ENCODE data around the gene XAGE1B. TPM values are rescaled to one million over a fixed set of nuclear protein-coding genes. Genes with fewer than 3 reads are reported as not detected.
"Not testable (repeated sequence)": the region's sequence is repeated elsewhere in the genome, so short reads cannot be mapped to it uniquely, and the experiment has no call there.

Gene XAGE1B
- total RNA-seq, 2 experiments from 2014 or later: not detected

DNA sequence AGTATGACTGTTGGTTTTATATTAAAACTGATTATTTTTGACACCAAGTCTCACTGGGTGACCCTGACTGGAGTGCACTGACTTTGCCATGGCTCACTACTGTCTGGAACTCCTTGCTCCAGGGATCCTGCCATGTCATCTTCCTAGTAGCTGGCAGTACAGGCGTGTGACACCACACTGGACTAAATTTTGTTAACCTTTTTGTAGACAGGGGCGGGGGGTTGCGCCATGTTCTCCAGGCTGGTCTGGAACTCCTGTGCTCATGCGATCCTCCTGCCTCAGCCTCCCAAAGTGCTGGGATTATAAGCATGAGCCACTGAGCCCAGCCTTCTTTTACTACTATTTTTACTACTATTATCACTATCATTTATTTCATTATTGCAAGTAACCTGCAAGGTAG, 12.3 kb downstream of the XAGE1B start:
- no peak overlapping the region for H3K4me3 Mint-ChIP-seq
- no peaks in the 10 kb centered on the region for H3K27me3 Mint-ChIP-seq
- no peak overlapping the region for H3K27ac Mint-ChIP-seq
- ATAC-seq (ENCODE audit: poor library complexity): no peak
- H3K4me3 ChIP-seq (ENCODE audit: low read length): no peak overlapping the region
- H3K9me3 ChIP-seq (ENCODE audit: control insufficient read depth in 1 of 2, insufficient read depth in 1 of 2, low read length in 2 of 2): no peaks in the 10 kb centered on the region
- ChIA-PET POLR2A (no interaction called here), CTCF (no interaction called here)
- intact Hi-C loops (cut with DNase I, micrococcal nuclease): no loop called here
- H3K9me3 Mint-ChIP-seq: no peaks in the 10 kb centered on the region
- H3K4me1 Mint-ChIP-seq (ENCODE audit: low read depth): no peaks in the 10 kb centered on the region
- H3K36me3 Mint-ChIP-seq (ENCODE audit: low read depth): no peaks in the 10 kb centered on the region
- H3K36me3 ChIP-seq (ENCODE audit: insufficient read depth, low read length): no peaks in the 10 kb centered on the region
- H3K27me3 ChIP-seq (ENCODE audit: control insufficient read depth in 1 of 2, insufficient read depth in 2 of 2, low read length in 2 of 2): no peaks in the 10 kb centered on the region
- no peaks in the 10 kb centered on the region for H3K4me1 ChIP-seq (ENCODE audit: insufficient read depth, low read length)
- no peak overlapping the region for H3K27ac ChIP-seq (ENCODE audit: low read depth in 1 of 2, low read length in 2 of 2)
- TF ChIP-seq, protein P1, sequence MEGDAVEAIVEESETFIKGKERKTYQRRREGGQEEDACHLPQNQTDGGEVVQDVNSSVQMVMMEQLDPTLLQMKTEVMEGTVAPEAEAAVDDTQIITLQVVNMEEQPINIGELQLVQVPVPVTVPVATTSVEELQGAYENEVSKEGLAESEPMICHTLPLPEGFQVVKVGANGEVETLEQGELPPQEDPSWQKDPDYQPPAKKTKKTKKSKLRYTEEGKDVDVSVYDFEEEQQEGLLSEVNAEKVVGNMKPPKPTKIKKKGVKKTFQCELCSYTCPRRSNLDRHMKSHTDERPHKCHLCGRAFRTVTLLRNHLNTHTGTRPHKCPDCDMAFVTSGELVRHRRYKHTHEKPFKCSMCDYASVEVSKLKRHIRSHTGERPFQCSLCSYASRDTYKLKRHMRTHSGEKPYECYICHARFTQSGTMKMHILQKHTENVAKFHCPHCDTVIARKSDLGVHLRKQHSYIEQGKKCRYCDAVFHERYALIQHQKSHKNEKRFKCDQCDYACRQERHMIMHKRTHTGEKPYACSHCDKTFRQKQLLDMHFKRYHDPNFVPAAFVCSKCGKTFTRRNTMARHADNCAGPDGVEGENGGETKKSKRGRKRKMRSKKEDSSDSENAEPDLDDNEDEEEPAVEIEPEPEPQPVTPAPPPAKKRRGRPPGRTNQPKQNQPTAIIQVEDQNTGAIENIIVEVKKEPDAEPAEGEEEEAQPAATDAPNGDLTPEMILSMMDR (IDR thresholded peaks at IDR 0.05): no peak
- no peak for DNase-seq

DNA sequence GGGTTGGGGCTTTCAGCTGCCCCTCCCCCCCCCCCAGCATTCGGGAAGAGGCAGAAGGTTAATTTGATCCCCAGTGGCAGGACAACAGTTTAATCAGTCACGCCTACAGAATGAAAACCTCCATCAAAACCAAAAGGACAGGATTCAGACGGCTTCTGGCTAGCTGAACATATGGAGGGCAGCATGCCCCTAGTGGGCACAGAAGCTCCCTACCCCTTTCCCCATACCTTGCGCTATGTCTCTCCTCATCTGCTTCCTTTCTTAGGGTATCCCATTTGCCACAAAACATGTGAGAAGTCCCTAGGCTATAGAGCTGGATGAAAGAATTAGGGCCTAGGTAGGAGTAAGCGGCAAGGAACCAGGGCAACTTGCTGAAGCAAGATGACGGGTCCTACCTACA, 15.5 kb downstream of the XAGE1B start:
- H3K36me3 ChIP-seq (ENCODE audit: insufficient read depth, low read length); intact Hi-C loops (cut with DNase I, micrococcal nuclease); ATAC-seq (ENCODE audit: poor library complexity); H3K4me3 Mint-ChIP-seq; H3K27me3 Mint-ChIP-seq; DNase-seq; H3K4me3 ChIP-seq (ENCODE audit: low read length); H3K27ac ChIP-seq (ENCODE audit: low read depth in 1 of 2, low read length in 2 of 2); POLR2A ChIA-PET; H3K4me1 ChIP-seq (ENCODE audit: insufficient read depth, low read length); H3K9me3 ChIP-seq (ENCODE audit: control insufficient read depth in 1 of 2, insufficient read depth in 1 of 2, low read length in 2 of 2); CTCF ChIA-PET; H3K27me3 ChIP-seq (ENCODE audit: control insufficient read depth in 1 of 2, insufficient read depth in 2 of 2, low read length in 2 of 2); H3K36me3 Mint-ChIP-seq (ENCODE audit: low read depth); H3K4me1 Mint-ChIP-seq (ENCODE audit: low read depth); H3K27ac Mint-ChIP-seq; H3K9me3 Mint-ChIP-seq: not testable (repeated sequence)

DNA sequence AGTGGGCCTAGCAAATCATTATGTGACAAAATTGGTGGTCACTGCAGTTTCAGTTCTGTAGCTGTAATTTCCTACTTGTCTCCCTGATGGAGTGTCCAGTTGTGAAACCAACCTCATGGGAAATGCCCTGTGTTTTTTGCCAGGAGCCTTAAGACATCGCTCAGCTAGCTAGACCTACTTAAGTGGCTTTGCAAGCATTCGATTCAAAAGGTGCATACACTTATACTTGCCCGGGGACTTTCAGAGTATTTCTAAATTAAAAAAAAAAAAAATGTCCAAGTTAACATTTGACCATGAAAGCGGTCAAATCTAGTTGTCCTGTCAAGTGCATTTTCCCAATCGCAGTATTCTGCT, 20.5 kb downstream of the XAGE1B start:
- H3K27me3 Mint-ChIP-seq; POLR2A ChIA-PET; H3K27me3 ChIP-seq (ENCODE audit: control insufficient read depth in 1 of 2, insufficient read depth in 2 of 2, low read length in 2 of 2); H3K27ac ChIP-seq (ENCODE audit: low read depth in 1 of 2, low read length in 2 of 2); H3K4me1 ChIP-seq (ENCODE audit: insufficient read depth, low read length); ATAC-seq (ENCODE audit: poor library complexity); H3K9me3 Mint-ChIP-seq; H3K36me3 Mint-ChIP-seq (ENCODE audit: low read depth); H3K4me3 Mint-ChIP-seq; H3K4me3 ChIP-seq (ENCODE audit: low read length); H3K4me1 Mint-ChIP-seq (ENCODE audit: low read depth); DNase-seq; CTCF ChIA-PET; intact Hi-C loops (cut with DNase I, micrococcal nuclease); H3K27ac Mint-ChIP-seq; H3K9me3 ChIP-seq (ENCODE audit: control insufficient read depth in 1 of 2, insufficient read depth in 1 of 2, low read length in 2 of 2); H3K36me3 ChIP-seq (ENCODE audit: insufficient read depth, low read length): not testable (repeated sequence)

DNA sequence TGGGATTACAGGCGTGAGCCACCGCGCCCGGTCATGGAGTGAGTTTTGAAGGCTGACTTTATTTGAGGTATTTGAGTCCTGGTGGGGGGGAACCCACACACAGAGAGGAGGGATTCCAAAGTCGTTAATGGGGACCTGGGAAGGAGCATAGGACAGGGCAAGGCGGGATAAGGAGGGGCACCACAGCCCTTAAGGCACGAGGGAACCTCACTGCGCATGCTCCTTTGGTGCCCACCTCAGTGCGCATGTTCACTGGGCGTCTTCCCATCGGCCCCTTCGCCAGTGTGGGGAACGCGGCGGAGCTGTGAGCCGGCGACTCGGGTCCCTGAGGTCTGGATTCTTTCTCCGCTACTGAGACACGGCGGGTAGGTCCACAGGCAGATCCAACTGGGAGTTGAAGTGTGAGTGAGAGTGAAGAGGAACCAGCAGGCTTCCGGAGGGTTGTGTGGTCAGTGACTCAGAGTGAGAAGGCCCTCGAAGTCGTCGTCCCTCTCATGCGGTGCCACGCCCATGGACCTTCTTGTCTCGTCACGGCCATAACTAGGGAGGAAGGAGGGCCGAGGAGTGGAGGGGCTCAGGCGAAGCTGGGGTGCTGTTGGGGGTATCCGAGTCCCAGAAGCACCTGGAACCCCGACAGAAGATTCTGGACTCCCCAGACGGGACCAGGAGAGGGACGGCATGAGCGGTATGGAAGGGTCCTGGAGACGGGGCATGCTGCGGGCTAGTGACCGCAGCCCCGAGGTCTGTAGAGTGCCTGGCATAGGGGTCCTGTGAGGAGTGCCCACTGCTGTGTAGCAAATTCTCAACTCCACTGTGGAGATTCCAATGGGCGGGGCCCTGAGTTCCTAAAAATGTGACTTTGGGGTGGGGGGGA, 21.1 kb downstream of the XAGE1B start, which contains the start of gene XAGE1A:
Gene XAGE1A, plus strand, starts transcription at position 264 of the 874 bp plus-strand sequence. CDS start 1,554 bp downstream, outside the sequence.
- H3K36me3 ChIP-seq (ENCODE audit: insufficient read depth, low read length); H3K27ac Mint-ChIP-seq; H3K4me1 Mint-ChIP-seq (ENCODE audit: low read depth); H3K27ac ChIP-seq (ENCODE audit: low read depth in 1 of 2, low read length in 2 of 2); H3K9me3 ChIP-seq (ENCODE audit: control insufficient read depth in 1 of 2, insufficient read depth in 1 of 2, low read length in 2 of 2); H3K36me3 Mint-ChIP-seq (ENCODE audit: low read depth); intact Hi-C loops (cut with DNase I, micrococcal nuclease); H3K27me3 Mint-ChIP-seq; H3K4me3 ChIP-seq (ENCODE audit: low read length); H3K9me3 Mint-ChIP-seq; ATAC-seq (ENCODE audit: poor library complexity); H3K27me3 ChIP-seq (ENCODE audit: control insufficient read depth in 1 of 2, insufficient read depth in 2 of 2, low read length in 2 of 2); DNase-seq; H3K4me1 ChIP-seq (ENCODE audit: insufficient read depth, low read length); POLR2A ChIA-PET; CTCF ChIA-PET; H3K4me3 Mint-ChIP-seq: not testable (repeated sequence)

DNA sequence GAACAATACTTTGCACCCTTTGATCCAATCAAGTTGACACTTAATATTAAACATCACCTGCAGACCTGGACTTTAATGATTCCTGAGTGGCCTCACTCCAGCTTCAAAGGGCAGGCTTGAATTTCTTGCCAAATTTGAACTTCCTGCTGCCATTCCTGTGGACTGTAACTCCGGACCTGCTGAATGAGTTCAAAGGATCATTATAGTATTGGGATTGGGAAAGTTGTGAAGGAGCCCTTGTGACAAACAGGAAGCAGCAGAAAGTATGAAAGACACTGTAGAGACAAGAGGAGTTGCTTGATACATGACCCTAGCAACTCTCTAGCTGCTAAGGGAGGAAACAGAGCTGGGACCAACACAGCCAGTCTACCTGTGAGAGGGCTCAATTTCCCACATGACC, 45.6 kb downstream of the XAGE1B start:
- H3K4me3 ChIP-seq (ENCODE audit: low read length); DNase-seq; CTCF ChIA-PET; POLR2A ChIA-PET; H3K36me3 Mint-ChIP-seq (ENCODE audit: low read depth); intact Hi-C loops (cut with DNase I, micrococcal nuclease); H3K27ac ChIP-seq (ENCODE audit: low read depth in 1 of 2, low read length in 2 of 2); H3K4me3 Mint-ChIP-seq; H3K27ac Mint-ChIP-seq; H3K4me1 ChIP-seq (ENCODE audit: insufficient read depth, low read length); ATAC-seq (ENCODE audit: poor library complexity); H3K9me3 ChIP-seq (ENCODE audit: control insufficient read depth in 1 of 2, insufficient read depth in 1 of 2, low read length in 2 of 2); H3K27me3 Mint-ChIP-seq; H3K9me3 Mint-ChIP-seq; H3K27me3 ChIP-seq (ENCODE audit: control insufficient read depth in 1 of 2, insufficient read depth in 2 of 2, low read length in 2 of 2); H3K4me1 Mint-ChIP-seq (ENCODE audit: low read depth); H3K36me3 ChIP-seq (ENCODE audit: insufficient read depth, low read length): not testable (repeated sequence)
